OCI-LY3 (cell line): ENCODE results near the gene EN1.

Experiments used
- CTCF ChIP-seq: fragments of 200-600, 300-600 bp; sonication (generic); IDR thresholded peaks from 2 replicates; pipeline ENCODE4 v1.5.1; 2014; ENCODE audit warnings: antibody characterized with exemption, low read length, low read depth
- EZH2phosphoT487 ChIP-seq: fragments of 200-600 bp; shearing (Covaris generic); IDR thresholded peaks from 2 replicates; pipeline ENCODE4 v1.6.1; 2018; ENCODE audit warnings: antibody characterized with exemption, mixed run types, low read depth

- TF ChIP-seq CTCF, result no peak
- TF ChIP-seq EZH2phosphoT487, result no peak
These were observed 52.9 kb downstream of the EN1 start for GRCh38 chr2:118794546-118794945.
